GM12892 (cell line): ENCODE results near the gene ZNF655.
"Not testable (repeated sequence)": the region's sequence is repeated elsewhere in the genome, so short reads cannot be mapped to it uniquely, and the experiment has no call there.

Experiments used
- DNase-seq: peaks from one replicate; pipeline ENCODE4 v3.0.0; 2011; ENCODE audit not compliant: insufficient read length
- FAIRE-seq: peaks from 2 replicates; lab custom pipeline; 2011; peaks lifted over from hg19 to GRCh38; lab: Jason Lieb, UNC
- POLR2A ChIP-seq: IDR thresholded peaks from 2 replicates; pipeline ENCODE4 v1.6.1; 2011; ENCODE audit warnings: low read depth, low read length, control low read depth
- POLR2AphosphoS5 ChIP-seq: IDR thresholded peaks from 2 replicates; pipeline ENCODE4 v1.6.1; 2011; ENCODE audit warnings: low read depth, low read length, control low read depth
- TAF1 ChIP-seq: IDR thresholded peaks from 2 replicates; pipeline ENCODE4 v1.6.1; 2011; ENCODE audit warnings: low read depth, mild to moderate bottlenecking, control low read depth, low read length, borderline replicate concordance

Gene ZNF655

DNA sequence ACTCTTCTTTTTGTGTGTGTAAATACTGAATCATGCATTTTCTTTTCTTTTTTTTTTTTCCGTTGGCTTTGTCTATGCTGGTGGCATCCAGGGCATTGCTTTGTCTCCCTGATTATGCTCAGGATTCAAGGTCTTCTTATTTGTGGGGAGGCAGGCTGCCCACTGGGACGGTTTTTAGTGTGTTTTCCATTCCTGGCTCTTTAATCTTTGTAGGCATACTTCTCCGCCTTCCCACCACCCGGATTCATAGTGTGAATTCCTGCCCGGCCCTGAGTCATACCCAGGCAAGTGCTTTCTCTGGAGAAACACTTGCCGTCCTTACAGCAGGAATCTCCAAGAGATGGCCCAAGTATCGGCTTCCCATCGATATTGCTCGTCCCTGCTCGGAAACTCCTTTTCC, 5.2 kb downstream of the ZNF655 start:
- FAIRE-seq (no peak), DNase-seq (no peak)
- TF ChIP-seq POLR2A (no peak), TAF1 (no peak), POLR2AphosphoS5 (no peak)

DNA sequence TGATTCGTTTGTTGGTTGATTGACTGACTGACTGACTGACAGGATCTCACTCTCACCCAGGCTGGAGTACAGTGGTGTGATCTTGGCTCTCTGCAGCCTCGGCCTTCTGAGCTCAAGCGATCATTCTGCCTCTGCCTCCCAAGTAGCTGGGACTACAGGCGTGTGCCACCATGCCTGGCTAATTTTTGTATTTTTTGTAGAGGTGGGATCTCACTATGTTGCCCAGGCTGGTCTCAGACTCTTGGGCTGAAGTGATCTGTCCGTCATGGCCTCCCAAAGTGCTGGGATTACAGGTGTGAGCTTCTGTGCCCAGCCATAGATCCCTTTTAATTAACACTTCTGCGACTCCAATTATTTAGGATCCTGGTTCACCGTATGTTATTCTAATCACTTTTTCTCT, 10.3 kb downstream of the ZNF655 start:
- not testable (repeated sequence) for DNase-seq, FAIRE-seq

DNA sequence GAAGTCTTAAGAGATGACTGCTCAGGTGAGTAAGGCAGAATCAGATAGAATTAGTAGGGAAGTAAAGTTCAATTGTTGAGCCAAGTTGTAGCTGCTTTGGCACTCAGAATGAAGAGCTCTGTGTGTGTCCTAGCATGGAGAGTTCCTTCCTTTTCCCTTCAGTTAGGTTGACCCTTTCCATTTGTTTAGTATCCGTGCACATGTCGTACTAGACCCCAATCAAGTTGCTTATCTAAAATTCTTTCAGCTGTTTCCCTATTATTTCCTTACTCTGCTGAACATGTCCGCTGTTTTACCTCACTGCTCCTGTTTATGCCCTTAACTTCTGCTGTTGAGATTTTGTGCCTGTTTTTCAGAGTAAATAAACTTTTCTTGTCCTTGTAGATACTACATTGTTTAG, 13.3 kb downstream of the ZNF655 start:
- no peak for FAIRE-seq
- DNase-seq = no peak
- TF ChIP-seq POLR2A = no peak
- TF ChIP-seq POLR2AphosphoS5 = no peak
- no peak for TF ChIP-seq TAF1

- TF ChIP-seq POLR2AphosphoS5 (peak; percentile 66; the same call in 1 of the 2 replicates), POLR2A (no peak)
- no peak for FAIRE-seq
Observed at GRCh38 chr7:99573257-99573656, 14.8 kb downstream of the ZNF655 start.

DNA sequence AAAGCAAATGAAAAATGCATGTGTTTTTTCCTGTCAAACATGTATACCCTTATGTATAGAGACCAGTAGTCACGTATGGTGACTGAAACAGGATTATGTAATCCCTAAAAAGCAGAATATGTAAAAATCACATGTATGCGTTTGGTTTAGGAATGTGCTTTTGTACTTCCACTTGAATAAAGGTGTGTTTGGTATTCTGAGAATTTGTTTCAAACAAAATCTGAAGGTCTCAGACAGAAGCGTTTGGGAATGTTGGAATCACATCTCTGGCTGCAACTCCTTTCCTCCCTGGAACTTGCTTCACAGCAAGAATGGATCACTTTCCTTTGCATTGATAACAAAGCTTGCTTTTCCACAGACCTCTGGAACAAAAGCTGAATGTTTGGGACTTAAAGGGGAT, 17.8 kb downstream of the ZNF655 start:
- DNase-seq = no peak
- no peak for FAIRE-seq
- TF ChIP-seq POLR2A (no peak), POLR2AphosphoS5 (no peak), TAF1 (no peak)

More at GRCh38 chr7:99573257-99573656, 14.8 kb downstream of the ZNF655 start:
- DNase-seq = no peak

- no peak for FAIRE-seq
- TF ChIP-seq POLR2AphosphoS5 (no peak), POLR2A (no peak), TAF1 (no peak)
- no peak for DNase-seq
Observed at GRCh38 chr7:99579281-99579955, 21.0 kb downstream of the ZNF655 start.

- TF ChIP-seq POLR2AphosphoS5 (no peak), TAF1 (no peak), POLR2A (no peak)
- no peak for FAIRE-seq
- no peak for DNase-seq
Observed at GRCh38 chr7:99579956-99580777, 21.7 kb downstream of the ZNF655 start.

GRCh38 chr7:99580778-99581332, 22.4 kb downstream of the ZNF655 start:
- not testable (repeated sequence) for DNase-seq
- peak; percentile 27 for FAIRE-seq

DNA sequence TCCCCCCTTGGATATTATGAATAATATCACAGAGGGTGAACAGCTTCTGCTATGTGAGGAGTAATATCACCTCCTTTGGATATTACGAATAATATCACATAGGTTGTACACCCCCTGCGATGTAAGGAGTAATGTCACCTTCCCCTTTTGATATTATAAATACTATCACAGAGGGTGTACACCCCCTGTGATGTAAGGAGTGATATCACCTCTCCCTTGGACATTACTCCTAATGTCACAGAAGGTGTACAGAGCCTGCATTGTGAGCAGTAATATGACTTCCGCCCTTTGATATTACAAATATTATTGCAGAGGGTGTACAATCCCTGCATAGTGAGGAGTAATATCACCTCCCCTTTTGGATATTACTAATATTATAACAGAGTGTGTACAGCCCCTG, 30.4 kb downstream of the ZNF655 start:
- DNase-seq (no peak), FAIRE-seq (no peak)

DNA sequence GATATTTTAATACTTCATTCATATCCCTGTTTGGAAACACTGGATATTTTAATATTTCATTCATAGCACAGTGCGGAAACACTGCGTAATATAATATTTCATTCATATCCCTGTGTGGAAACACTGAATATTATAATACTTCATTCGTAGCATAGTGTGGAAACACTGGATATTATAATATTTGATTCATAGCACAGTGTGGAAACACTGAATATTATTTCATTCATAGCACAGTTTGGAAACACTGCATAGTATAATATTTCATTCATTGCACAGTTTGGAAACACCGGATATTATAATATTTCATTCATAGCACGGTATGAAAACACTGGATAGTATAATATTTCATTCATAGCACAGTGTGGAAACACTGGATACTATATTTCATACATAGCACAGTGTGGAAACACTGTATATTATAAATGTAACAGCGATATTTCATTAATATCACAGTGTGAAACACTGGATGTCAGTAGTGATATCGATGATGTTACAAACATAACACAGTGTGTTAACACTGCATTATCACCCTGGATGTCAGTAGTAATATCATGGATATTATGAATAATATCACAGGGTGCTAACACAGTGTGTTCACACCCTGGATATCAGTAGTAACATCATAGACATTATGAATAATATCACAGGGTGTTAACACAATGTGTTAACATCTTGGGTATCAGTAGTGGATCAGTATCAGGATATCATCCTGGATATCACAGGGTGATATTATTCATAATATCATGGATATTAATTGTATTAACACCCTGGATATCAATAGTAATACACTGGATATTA, 36.7 kb downstream of the ZNF655 start:
- TF ChIP-seq POLR2A = no peak
- TF ChIP-seq POLR2AphosphoS5 = no peak
- no peak for TF ChIP-seq TAF1
- no peak for FAIRE-seq
- no peak for DNase-seq

More for the DNA sequence above, 30.4 kb downstream of the ZNF655 start:
- TF ChIP-seq POLR2AphosphoS5 (no peak), TAF1 (no peak), POLR2A (no peak)

- TF ChIP-seq POLR2A = no peak
- TF ChIP-seq TAF1 = no peak
- FAIRE-seq (no peak), DNase-seq (no peak)
Observed at GRCh38 chr7:99596408-99596955, 38.0 kb downstream of the ZNF655 start.
